GM21381 (cell line): Measurements from ENCODE around the gene CCT5.
"Not testable (repeated sequence)": the region's sequence is repeated elsewhere in the genome, so short reads cannot be mapped to it uniquely, and the experiment has no call there.

ENCODE experiments used
- ATAC-seq: cut with Tn5 transposase; IDR thresholded peaks from one replicate; pipeline ENCODE4 v1.9.1; 2021; ENCODE audit warnings: mild to moderate bottlenecking, moderate library complexity; ENCODE audit not compliant: unreplicated experiment

CCT5 gene

DNA sequence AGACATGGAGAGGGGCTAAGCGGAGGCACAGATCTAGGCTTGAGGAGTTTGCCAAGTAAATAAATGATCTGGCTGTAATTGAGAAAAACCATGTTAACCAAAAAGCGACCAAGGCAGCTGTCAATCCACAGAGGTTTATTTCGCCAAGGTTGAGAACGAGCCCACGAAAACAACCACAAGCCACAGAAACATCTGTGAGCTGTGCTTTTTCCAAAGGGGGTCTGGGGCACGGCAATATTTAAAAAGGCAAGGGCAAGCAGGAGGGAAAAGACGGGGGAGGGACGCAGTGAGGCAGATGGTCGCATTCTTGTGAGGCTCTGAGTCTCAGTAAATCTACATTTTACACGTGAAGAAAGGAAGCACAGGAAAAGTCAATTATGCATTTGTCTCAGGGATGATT is 25.4 kb downstream of the CCT5 start:
- ATAC-seq, result no peak

- ATAC-seq, result no peak
Measured at GRCh38 chr5:10275991-10276390, 25.9 kb downstream of the CCT5 start.

- ATAC-seq, result no peak
Measured at GRCh38 chr5:10276691-10277090, 26.6 kb downstream of the CCT5 start.

GRCh38 chr5:10277773-10278630 is 27.9 kb downstream of the CCT5 start:
- ATAC-seq, result no peak

- ATAC-seq, result no peak
Measured at GRCh38 chr5:10278658-10279279, 28.7 kb downstream of the CCT5 start.

DNA sequence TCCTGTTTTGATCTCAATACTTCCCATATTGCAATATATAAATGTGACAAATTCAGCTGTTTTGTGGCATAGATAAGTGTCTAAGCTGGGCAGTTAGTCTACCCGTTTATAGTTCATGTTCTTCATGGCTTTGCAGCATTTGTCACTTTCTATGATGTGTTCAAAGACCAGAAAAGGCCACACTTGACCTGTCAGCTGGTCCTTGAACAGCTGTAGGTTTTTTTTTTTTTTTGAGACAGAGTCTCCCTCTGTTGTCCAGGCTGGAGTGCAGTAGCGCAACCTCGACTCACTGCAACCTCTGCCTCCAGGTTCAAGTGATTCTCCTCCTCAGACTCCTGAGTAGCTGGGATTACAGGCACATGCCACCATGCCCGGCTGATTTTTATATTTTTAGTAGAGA is 29.2 kb downstream of the CCT5 start:
- no peak for ATAC-seq

DNA sequence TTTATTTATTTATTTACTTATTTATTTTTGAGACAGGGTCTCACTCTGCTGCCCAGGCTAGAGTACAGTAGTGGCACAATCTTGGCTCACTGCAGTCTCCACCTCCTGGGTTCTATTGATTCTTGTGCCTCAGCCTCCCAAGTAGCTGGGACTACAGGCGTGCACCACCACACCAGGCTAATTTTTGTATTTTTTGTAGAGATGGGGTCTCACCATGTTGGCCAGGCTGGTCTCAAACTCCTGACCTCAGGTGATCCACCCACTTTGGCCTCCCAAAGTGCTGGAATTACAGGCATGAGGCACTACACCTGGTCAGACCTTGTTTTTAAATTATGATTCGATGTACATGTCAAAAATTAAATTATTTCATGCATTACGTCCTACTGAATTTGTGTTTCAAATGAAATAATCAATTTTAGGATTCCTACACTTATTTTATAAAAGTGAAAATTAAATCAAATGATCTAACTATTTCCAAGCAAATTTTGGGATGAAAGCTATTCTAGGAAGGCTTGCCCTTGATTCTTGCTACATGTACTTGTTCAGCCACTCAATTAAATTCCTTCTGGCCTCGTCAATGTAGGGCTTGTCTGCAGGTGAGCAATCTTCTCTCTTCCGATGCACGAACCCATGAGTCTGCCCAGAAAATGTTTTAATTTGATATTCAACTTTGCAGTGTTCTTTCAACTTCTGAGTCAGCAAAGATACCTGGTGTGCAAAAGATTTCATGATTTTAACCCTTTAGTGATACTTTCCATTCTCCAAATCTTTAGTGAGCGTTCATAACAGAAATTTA is 30.0 kb downstream of the CCT5 start:
- ATAC-seq, result no peak

DNA sequence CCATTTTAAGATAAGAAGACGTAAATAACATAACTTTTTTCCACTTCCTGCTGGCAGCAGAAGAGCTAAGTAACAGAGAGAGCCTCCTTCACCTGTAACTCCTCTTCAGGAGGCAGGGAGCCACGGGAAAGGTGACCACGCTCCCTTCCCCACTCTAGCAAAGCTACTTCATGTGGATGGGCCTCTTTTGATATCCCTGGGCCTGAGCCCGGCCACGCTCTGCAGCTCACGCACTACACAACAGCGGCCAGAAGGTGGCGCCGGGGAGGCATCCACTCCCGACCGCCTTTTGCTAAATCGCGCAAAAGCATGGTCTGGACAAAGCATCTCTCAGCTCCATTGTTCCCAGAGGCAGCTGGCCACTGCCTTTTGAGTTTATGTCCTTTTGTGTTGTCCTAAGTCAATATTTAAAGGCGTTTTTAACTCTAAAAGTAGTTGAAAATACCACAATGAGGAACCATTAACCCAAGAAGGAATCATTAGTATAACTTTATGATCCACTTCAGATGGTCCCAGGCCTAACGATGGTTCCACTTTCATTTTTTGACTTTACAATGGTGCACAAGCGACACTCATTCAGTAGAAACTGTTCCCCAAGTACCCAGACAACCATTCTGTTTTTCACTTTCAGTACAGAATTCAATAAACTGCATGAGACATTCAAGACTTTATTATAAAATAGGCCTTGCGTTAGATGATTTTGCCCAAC is 34.0 kb downstream of the CCT5 start:
- ATAC-seq, result peak; percentile 94

GRCh38 chr5:10285362-10285761 is 35.3 kb downstream of the CCT5 start:
- ATAC-seq, result not testable (repeated sequence)

- ATAC-seq, result no peak
Measured at GRCh38 chr5:10286162-10286861, 36.2 kb downstream of the CCT5 start.

- ATAC-seq, result no peak
Measured at GRCh38 chr5:10286862-10287227, 36.8 kb downstream of the CCT5 start.

- no peak for ATAC-seq
Measured at GRCh38 chr5:10288592-10289219, 38.6 kb downstream of the CCT5 start.

DNA sequence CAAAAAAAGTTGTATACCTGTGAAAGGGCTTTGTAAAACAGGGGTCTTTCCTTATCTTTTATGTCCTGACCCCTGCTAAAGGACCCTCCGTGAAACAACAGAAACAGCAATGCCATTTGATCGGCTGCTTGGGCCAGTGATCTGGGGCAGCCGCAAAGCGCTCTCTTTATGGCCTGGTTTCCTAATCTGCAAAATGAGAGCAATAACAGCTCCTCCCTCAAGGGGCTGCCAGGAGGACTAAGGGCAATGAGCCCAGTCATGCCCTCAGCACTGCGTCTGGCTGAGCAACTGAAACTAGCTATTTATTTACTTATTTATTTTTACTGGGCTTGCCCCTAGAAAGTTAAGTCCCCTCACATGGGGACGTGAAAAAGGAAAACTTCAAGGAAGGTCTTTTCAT is 39.3 kb downstream of the CCT5 start:
- no peak for ATAC-seq

DNA sequence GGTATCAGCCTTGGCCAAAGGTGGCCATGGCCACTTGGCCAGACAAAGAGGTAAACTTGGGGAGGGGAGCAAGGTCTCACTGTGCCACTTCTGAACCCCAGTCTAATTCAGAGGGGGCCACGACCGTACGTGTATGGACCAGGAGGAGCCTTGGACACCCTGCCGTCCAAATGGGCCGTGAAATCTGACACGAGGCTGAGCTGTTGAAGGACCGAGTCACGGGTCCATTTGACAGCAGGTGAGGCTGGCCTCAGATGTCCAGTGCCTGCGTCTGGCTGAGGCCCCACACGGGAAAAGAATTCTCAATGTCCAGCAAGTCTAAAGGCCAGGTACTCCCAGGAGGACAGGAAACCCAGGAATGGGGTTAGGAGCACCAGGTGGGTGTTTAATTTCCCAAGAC is 39.9 kb downstream of the CCT5 start:
- no peak for ATAC-seq

- no peak for ATAC-seq
Measured at GRCh38 chr5:10290438-10290837, 40.4 kb downstream of the CCT5 start.

DNA sequence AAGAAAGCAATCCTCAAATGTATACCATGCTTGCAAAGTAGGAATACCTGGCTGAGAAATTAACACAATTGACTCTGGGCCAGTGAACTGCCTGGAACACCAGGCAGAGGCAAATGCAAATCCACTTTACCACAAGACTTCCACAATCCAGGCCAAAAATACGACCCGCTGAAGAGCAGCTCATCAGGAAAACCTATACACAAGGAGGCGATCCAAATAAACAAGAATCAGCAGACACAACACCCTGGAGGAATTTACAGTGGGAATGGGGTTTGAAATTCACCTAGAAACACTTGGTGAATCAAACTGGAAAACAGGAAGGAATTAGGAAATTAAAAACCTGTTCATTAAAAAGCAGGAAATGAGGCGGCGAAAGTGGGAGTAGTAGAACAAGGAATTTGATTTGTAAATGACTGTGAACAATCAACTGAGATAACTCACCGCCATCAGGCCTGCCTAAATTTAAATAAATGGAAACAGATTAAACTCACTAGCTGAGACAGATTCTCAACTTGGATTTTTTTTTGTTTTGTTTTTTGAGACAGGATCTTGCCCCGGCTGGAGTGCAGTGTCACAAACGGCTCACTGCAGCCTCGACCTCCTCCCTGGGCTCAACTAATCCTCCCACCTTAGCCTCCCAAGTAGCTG is 41.7 kb downstream of the CCT5 start:
- ATAC-seq, result no peak

DNA sequence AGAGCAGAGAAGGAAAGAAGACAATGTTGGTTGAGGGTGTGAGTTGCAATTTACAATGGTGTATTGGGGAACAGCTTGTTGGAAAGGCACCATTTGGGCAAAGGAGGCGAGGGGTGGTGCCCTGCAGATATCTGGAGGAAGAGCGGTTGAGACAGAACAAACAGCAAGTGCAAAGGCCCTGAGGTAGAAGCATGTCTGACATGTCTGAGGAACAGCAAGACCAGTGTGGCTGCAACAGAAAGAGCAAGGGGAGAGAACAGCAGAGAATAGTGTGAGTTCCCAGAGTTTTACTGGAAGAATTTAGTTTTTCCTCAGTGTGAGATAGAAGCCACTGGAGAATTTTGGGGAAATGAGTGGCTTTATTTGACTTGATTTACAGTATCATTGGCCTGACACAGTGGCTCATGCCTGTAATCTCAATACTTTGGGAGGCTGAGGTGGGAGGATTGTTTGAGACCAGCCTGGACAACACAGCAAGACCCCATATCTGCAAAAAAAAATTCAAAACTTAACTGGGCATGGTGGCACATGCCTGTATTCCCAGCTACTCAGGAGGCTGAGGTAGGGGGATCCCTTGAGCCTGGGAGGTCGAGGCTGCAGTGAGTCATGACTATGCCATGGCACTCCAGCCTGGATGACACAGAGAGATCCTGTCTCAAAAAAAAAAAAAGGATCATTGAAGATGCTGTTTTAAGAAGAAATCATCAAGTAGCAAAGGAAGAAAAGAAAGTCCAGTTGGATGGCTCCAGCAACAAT is 44.0 kb downstream of the CCT5 start:
- no peak for ATAC-seq

DNA sequence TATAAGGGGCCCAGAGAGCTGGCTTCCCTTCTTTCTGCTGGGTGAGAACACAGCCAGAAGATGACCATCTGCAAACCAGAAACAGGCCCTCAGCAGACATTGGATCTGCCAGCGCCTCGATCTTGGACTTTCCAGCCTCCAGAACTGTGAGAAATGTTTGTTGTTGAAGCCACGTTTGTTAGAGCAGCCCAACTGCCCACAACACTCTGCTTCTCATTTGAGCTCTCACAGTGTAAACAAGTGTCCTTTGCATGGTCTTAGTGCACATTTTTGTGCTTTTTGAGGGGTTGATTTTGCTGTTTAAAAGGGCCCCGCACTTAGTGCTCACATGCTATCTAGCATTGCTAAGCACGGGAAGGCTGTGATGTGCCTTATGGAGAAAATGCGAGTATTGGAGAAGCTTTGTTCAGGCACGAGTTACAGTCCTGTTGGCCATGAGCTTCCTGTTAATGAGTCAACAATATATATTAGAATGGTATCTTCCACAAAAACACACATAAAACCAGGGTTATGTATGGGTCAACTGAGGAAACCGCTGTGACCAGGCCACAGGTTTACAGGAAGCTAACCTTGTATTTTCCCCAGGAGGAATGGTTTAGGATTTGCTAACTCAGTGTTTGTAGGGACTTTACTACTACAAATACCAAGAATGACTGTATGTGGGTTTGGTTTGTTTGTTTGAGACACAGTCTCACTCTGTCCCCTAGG is 45.7 kb downstream of the CCT5 start:
- no peak for ATAC-seq
